HG03342 (cell line): ENCODE data around the gene THSD4.
"Not testable (repeated sequence)": the region's sequence is repeated elsewhere in the genome, so short reads cannot be mapped to it uniquely, and the experiment has no call there.

Experiments
- ATAC-seq: cut with Tn5 transposase; IDR thresholded peaks from one replicate; pipeline ENCODE4 v1.9.1; 2021; ENCODE audit warnings: mild to moderate bottlenecking, moderate library complexity; ENCODE audit not compliant: unreplicated experiment

The THSD4 gene

GRCh38 chr15:71120428-71120944 lies 5.2 kb downstream of the THSD4 start:
- no peak for ATAC-seq

GRCh38 chr15:71121442-71121841 lies 6.2 kb downstream of the THSD4 start:
- no peak for ATAC-seq

GRCh38 chr15:71124937-71125790 lies 9.9 kb downstream of the THSD4 start:
- ATAC-seq: no peak

- no peak for ATAC-seq
Observed at GRCh38 chr15:71125831-71126450, 10.7 kb downstream of the THSD4 start.

- no peak for ATAC-seq
Observed at GRCh38 chr15:71127083-71127482, 11.8 kb downstream of the THSD4 start.

- ATAC-seq: not testable (repeated sequence)
Observed at GRCh38 chr15:71128159-71128558, 12.9 kb downstream of the THSD4 start.

GRCh38 chr15:71128939-71129562 lies 13.8 kb downstream of the THSD4 start:
- ATAC-seq: no peak

GRCh38 chr15:71129669-71130068 lies 14.4 kb downstream of the THSD4 start:
- no peak for ATAC-seq

- ATAC-seq: no peak
Observed at GRCh38 chr15:71131601-71132362, 16.5 kb downstream of the THSD4 start.

GRCh38 chr15:71133747-71134472 lies 18.6 kb downstream of the THSD4 start:
- no peak for ATAC-seq

GRCh38 chr15:71136159-71136783 lies 21.0 kb downstream of the THSD4 start:
- no peak for ATAC-seq

- no peak for ATAC-seq
Observed at GRCh38 chr15:71136793-71137518, 21.7 kb downstream of the THSD4 start.

- no peak for ATAC-seq
Observed at GRCh38 chr15:71138473-71138872, 23.2 kb downstream of the THSD4 start.

- no peak for ATAC-seq
Observed at GRCh38 chr15:71139241-71139640, 24.0 kb downstream of the THSD4 start.

- no peak for ATAC-seq
Observed at GRCh38 chr15:71141572-71141971, 26.3 kb downstream of the THSD4 start.

GRCh38 chr15:71142780-71143179 lies 27.5 kb downstream of the THSD4 start:
- ATAC-seq: no peak

GRCh38 chr15:71143373-71144310 lies 28.4 kb downstream of the THSD4 start:
- no peak for ATAC-seq

- no peak for ATAC-seq
Observed at GRCh38 chr15:71145648-71146047, 30.4 kb downstream of the THSD4 start.
